Measurements from ENCODE around the gene NAALAD2.
"Not testable (repeated sequence)": the region's sequence is repeated elsewhere in the genome, so short reads cannot be mapped to it uniquely, and the experiment has no call there.

DNA sequence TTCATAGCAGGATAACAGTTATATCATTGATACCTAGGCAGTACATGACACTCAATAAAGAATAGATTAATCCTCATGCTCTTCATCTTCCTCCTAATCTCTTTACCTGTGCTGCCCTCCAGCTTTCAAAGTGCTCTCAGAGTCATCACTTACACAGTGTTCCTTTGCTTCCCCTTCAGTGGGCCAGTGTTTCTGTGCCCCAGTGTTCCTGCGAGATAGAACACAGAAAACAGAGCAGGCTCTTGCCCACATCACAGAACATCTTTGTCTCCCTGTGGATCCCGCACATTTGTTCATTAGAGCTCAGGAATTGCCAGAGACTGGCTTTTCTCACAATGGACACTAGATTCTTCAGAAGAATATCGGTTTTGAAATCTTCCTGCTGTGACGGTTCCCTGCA is 36.2 kb upstream of the NAALAD2 start:
- TF ChIP-seq, protein P1, sequence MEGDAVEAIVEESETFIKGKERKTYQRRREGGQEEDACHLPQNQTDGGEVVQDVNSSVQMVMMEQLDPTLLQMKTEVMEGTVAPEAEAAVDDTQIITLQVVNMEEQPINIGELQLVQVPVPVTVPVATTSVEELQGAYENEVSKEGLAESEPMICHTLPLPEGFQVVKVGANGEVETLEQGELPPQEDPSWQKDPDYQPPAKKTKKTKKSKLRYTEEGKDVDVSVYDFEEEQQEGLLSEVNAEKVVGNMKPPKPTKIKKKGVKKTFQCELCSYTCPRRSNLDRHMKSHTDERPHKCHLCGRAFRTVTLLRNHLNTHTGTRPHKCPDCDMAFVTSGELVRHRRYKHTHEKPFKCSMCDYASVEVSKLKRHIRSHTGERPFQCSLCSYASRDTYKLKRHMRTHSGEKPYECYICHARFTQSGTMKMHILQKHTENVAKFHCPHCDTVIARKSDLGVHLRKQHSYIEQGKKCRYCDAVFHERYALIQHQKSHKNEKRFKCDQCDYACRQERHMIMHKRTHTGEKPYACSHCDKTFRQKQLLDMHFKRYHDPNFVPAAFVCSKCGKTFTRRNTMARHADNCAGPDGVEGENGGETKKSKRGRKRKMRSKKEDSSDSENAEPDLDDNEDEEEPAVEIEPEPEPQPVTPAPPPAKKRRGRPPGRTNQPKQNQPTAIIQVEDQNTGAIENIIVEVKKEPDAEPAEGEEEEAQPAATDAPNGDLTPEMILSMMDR (IDR thresholded peaks at IDR 0.05), result not testable (repeated sequence)
- not testable (repeated sequence) for TF ChIP-seq POLR2A (IDR thresholded peaks at IDR 0.05)
